ENCODE measurements around the gene MOG. TPM values are rescaled to one million over a fixed set of nuclear protein-coding genes. Genes with fewer than 3 reads are reported as not detected.

Gene MOG
- not detected for total RNA-seq

DNA sequence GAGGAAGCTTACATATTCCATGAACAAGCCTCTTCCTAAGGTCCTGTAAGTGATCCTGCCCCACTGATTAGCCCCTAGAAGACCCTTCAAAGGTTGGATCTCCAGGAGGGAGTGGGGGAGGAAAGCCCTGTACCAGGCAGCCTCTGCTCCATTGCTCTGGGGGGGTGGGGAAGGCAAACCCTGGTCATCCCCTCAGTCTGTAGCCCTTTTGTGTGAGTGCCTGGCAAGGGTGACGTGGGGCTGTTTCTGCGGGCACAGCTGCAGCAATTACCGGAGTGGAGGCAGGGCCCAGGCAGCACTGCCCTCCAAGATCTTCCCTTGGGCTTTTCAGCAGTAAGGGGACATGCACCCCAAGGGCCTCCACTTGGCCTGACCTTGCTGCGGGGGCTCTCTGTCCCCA lies at the start of gene MOG:
TSS of gene MOG (plus strand) at position 295 of the 400 bp plus-strand sequence. CDS start 118 bp downstream, outside the sequence.
- DNase-seq = no peak

DNA sequence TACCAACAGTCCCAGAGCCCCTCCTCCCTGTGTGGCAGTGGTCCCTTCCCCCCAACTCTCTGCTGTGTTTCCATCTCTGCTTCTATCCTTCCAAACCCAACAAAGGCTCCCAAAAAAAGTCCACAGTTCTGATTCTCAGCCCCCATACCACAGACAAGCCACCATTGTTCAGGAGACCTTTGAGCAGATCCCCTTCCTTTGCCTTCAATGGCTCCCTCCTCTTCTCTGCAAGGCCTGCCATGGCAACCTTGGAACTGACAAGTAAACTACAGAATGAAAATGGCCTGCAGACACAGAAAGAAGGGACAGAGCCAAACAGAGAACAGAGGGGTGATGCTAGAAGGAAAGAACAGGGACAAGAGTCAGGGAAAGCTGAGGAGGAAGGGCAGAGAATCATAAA lies 48.8 kb upstream of the MOG start:
- DNase-seq = no peak

DNA sequence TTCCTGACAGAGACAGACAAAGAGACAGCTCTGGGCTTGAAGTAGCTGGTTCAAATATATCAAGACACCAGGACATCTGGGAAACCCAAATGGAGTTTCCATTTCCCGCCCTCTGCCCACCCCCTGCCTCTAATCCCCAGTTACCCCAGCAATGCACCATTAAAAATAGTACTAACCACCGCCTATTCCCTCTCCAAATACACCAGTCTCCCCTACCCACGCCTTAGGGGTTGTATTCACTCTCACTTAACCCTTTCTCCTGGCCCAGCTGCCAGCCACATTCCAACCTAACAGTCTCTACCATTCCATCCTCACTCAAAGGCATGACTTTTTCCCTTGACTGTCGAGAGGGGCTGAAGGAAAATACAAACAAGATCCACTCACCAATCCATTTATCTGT lies 46.4 kb upstream of the MOG start:
- DNase-seq = no peak

DNA sequence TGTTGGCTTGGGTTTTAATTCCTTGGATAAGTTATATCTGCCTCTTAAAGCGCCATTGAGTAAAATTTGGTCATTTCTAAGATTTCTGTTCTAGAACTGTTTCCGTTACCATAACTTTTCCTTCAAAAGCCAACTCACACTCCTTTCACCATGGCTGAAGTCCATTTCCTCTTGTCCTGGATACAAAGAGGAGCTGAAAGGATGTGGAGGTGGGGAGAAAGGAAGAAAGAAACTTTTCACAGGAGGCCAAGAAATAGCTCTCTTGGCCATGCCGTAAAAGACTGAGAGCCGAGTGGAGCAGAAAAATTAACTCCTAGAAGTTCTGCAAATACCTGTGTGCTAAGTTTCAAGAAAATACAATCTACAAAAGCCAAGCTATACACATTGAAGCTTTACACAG lies 45.5 kb upstream of the MOG start:
- DNase-seq = no peak

DNA sequence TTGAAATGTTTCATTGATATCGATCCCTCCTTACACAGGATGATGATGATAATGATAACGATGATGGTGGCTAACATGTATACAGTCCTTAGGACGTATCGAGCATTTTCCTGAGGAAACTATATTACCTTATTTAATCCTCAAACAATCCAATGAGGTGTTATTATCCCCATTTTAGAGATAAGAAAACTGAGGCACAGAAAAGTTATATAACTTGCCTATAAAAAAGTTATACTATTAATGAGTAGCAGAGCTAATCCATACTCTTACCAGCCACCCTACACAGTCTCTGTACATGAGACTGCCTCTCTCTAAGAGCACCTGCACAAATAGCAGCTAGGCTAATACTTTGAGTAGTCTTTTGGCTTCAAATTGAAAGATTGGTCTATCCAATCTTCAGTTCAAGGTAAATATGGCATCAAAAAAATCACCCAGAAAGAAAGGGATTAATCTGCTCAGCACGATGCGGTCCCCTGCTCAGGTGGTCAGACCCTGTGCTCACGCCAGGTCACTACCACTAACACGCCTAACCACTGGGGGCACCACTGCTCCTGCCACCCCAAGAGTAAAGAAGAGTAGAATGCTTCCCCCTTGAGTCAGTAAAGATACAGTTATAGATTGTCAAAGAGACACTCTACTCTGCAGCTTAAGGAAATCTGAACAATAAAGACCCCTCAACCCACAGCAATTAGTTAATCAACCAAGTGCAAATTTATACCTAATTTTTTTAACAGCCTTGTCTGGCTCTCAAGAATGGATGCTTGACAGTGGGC lies 38.9 kb upstream of the MOG start:
- DNase-seq = no peak

- DNase-seq = no peak
Observed at GRCh38 chr6:29619578-29620160, 37.2 kb upstream of the MOG start.

GRCh38 chr6:29620630-29621029 lies 36.3 kb upstream of the MOG start:
- no peak for DNase-seq

- DNase-seq = no peak
Observed at GRCh38 chr6:29624520-29624961, 32.4 kb upstream of the MOG start.

DNA sequence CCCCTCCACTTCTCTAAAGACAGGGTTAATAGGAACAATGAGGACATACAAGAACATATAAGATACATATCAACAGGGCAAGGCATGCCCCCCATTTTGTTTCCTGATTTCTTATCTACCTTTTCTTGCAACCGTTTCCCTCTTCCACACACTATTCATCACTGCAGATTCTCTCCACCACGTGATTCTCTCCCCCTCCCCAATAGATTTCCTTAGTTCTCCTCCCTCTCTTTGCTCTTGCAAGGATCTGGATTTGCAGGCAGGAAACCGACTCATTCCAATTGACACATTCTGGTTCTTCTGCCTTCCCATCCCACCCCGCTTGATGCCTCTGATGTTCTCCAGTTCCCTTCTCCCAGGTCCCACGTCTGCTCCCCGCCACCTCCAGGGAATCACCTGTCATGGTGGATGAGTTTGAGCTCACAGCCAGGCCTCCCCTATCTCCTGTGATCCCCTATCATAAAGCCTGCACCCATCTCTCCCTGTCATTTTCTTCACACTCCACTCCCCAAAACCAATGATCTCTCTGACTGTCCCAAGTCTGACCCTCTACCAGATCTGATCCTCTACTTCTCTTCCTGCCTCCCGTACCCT lies 31.5 kb upstream of the MOG start:
- no peak for DNase-seq

GRCh38 chr6:29626948-29627754 lies 29.7 kb upstream of the MOG start:
- DNase-seq = no peak

- peak; percentile 84 for DNase-seq
Observed at GRCh38 chr6:29627755-29628418, 29.0 kb upstream of the MOG start.

GRCh38 chr6:29628419-29629281 lies 28.2 kb upstream of the MOG start:
- DNase-seq = peak; percentile 45

DNA sequence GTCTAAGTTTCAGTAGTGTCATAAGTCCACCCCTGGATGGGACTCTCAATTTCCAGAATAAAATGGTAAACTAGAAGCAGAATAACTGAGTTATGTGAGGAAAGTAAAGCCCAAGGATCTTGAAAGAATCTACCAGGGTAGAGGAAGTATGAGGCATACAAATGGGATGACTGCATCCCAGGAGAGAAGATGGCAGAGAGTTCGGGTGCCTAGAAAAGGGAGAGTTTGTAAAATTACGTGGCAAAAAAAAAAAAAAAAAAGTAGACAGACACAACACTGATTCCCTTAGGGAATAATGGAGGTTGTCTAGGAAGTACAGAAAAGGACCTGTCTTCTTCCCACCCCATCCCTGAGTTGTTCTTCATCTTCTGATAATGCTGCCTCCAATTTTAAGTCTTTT lies 27.3 kb upstream of the MOG start:
- no peak for DNase-seq

DNA sequence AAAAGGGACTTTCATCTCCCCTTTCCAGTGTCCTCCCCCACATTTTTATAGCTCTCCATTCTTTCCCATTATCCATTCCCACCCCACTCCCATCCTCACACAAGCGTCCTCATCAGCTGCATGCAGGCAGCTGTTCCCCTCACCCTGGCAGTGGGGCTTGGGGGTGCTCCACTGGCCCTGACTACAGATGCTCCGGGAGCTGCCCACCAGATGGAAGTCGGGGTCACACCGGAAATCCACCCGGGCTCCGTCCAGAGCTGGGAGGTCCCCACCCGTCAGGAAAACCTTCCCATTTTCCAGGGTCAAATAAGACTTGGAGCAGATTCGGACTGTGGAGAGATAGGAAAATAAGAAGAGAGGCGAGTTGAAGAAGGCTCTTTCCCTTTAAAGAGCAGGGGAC lies 26.6 kb upstream of the MOG start:
- DNase-seq = no peak

DNA sequence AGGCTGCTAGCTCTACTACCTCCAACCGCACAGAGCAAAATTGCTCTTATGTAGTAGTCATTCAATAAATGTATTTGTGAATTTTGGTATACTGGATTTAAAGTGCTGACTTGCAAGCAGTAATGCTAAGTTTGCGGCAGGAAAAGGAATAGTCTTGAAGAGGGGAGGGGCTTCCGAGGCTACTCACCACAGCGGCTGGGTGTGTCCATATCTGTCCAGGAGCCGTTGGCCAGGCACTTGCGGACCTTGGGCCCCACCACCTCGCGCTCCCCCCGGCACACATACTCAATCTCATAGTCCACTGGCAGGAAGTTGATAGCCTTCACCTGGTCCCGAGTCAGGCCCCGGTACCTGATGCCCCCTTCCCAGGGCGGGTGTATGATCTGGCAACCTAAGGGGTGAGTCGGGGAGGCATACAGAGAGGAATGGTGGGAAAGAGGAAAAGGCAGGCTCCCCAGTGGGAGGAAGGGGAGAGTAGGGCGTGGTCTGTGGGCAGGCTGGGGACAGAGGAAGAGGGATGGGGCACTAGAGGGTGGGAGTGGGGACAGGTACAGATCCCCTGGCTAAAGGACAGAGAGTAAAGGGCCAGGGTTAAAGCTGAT lies 25.6 kb upstream of the MOG start:
- DNase-seq = no peak

GRCh38 chr6:29631860-29632731 lies 24.8 kb upstream of the MOG start:
- peak; percentile 13 for DNase-seq

DNA sequence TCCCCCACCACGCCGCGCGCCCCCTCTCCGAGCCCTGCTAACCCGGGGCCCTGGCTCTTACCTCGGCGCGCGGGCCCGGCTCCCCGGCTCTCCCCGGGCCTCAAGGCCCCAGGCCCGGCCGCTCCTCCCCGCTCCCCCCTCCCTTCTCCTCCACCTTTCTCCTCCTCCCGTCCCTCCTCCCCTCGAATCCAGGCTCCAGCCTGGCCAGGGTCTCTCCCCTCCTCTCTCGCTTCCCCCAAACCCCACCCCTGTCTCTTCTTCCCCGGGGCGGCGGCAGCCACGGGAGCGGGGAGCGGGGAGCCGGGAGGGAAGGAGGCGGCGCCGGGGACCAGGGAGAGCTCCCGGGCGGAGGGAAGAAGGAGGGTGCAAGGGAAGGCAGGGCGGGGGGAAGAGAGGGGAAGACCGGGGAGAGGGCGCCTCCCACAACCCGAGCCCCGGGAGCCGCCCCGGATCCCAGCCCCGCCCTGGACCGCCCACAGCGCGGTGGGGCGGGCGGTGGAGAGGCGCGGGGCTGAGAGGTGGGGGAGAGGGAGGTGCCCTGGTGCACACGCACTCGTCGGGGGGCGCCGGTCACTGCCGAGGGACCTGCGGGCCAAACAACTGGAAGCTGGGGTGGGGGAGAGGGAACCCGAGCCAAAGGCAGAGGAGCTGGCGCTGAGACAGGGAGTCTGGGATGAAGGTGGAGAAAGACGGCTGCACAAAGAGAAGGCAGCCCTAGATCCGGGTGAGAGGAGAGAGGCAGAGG lies 23.9 kb upstream of the MOG start, which contains the start of gene GABBR1:
TSS of gene GABBR1 (minus strand) at position 395 of the 745 bp plus-strand sequence. CDS start 798 bp downstream, outside the sequence.
- peak; percentile 87 for DNase-seq

- peak; percentile 61 for DNase-seq
Observed at GRCh38 chr6:29633534-29633905, 23.4 kb upstream of the MOG start.

DNA sequence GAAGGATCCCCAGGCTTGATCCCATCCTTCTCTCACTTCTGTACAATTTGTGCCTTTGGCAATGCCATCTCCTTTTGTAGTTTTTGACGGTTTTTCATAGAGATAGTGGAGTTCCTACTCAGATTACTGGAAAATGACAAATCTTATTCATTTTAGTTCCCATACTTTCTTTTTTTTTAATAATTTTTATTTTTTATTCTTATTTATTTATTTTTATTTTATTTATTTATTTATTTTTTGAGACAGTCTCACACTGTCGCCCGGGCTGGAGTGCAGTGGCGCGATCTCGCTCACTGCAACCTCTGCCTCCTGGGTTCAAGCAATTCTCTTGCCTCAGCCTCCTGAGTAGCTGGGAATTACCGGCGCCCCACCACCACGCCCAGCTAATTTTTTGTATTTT lies 19.6 kb upstream of the MOG start:
- no peak for DNase-seq

Measured in skin of body (tissue), 2 donors.